HK-2 (cell line): Measurements from ENCODE around the gene MAD1L1.

Experiments used
- DNase-seq: peaks from one replicate; pipeline ENCODE4 v3.0.0-alpha.2; 2018; ENCODE audit not compliant: unreplicated experiment

The MAD1L1 gene

GRCh38 chr7:1897861-1898627 is 334.7 kb downstream of the MAD1L1 start:
- DNase-seq: no peak

GRCh38 chr7:1897076-1897860 is 335.5 kb downstream of the MAD1L1 start:
- DNase-seq: no peak

- no peak for DNase-seq
Observed at GRCh38 chr7:1895664-1896515, 336.9 kb downstream of the MAD1L1 start.

GRCh38 chr7:1894906-1895663 is 337.7 kb downstream of the MAD1L1 start:
- DNase-seq: no peak

GRCh38 chr7:1894313-1894900 is 338.3 kb downstream of the MAD1L1 start:
- DNase-seq: no peak

- DNase-seq: no peak
Observed at GRCh38 chr7:1893451-1893850, 339.3 kb downstream of the MAD1L1 start.

- no peak for DNase-seq
Observed at GRCh38 chr7:1893036-1893435, 339.7 kb downstream of the MAD1L1 start.

GRCh38 chr7:1892011-1892965 is 340.5 kb downstream of the MAD1L1 start:
- no peak for DNase-seq

- no peak for DNase-seq
Observed at GRCh38 chr7:1890289-1891235, 342.2 kb downstream of the MAD1L1 start.

- peak; percentile 80 for DNase-seq
Observed at GRCh38 chr7:1889556-1890181, 343.1 kb downstream of the MAD1L1 start.

- DNase-seq: no peak
Observed at GRCh38 chr7:1889091-1889490, 343.7 kb downstream of the MAD1L1 start.

- DNase-seq: no peak
Observed at GRCh38 chr7:1888425-1888824, 344.3 kb downstream of the MAD1L1 start.

GRCh38 chr7:1887251-1887650 is 345.5 kb downstream of the MAD1L1 start:
- no peak for DNase-seq

GRCh38 chr7:1886361-1887064 is 346.2 kb downstream of the MAD1L1 start:
- no peak for DNase-seq

- DNase-seq: no peak
Observed at GRCh38 chr7:1885465-1886226, 347.1 kb downstream of the MAD1L1 start.

- DNase-seq: peak; percentile 21
Observed at GRCh38 chr7:1884583-1885350, 348.0 kb downstream of the MAD1L1 start.
